ENCODE results near the gene CD300LG.

Gene CD300LG

DNA sequence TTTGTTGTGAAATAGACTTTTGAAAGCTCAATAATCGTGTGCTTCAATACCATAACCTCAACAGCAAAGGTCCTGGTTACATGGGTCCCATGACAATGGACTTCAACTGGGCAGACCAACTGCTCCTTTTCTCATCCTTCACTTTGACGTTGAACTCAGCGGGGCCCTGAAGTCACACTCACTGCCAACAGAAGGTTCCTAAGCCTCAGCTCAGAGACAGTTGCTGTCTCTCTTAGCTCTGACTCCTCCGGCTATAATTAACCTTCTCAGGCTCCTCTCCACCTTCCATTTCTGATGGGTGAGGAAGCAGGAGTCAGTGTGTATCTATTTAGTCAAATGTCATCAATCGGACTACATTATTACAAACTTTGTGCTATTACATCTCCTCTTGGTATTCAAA is 37.9 kb upstream of the CD300LG start:
- no peak for FAIRE-seq
- no peak for DNase-seq (ENCODE audit: insufficient read length, low spot score)
- TF ChIP-seq, protein P1, sequence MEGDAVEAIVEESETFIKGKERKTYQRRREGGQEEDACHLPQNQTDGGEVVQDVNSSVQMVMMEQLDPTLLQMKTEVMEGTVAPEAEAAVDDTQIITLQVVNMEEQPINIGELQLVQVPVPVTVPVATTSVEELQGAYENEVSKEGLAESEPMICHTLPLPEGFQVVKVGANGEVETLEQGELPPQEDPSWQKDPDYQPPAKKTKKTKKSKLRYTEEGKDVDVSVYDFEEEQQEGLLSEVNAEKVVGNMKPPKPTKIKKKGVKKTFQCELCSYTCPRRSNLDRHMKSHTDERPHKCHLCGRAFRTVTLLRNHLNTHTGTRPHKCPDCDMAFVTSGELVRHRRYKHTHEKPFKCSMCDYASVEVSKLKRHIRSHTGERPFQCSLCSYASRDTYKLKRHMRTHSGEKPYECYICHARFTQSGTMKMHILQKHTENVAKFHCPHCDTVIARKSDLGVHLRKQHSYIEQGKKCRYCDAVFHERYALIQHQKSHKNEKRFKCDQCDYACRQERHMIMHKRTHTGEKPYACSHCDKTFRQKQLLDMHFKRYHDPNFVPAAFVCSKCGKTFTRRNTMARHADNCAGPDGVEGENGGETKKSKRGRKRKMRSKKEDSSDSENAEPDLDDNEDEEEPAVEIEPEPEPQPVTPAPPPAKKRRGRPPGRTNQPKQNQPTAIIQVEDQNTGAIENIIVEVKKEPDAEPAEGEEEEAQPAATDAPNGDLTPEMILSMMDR (IDR thresholded peaks at IDR 0.05; ENCODE audit: insufficient read depth, missing control alignments): no peak

DNA sequence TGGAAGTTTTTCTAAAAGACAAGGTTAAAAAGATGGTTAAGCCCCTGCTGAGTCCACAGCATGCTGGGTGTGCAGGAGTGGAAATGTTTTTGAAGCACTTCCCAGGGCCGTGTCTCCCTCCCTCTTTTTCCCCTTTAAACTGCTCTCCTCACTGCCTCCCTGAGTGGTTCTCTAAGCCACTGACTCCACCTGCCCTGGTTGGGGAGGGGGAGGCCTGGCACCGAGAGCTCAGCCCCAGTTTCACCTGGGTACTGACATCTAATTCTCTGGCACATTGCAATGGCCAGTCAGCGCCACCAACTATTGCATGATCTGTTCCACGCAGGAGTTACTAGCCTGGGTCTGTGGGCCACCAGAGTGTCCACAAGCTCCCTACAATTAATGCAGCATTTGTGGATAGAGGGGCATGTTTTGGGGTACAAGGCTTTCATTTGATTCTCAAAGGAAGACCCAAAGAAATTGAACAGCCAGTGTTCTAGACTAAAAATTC is 36.7 kb upstream of the CD300LG start:
- no peak for FAIRE-seq
- DNase-seq (ENCODE audit: insufficient read length, low spot score): no peak
- TF ChIP-seq, protein P1 (IDR thresholded peaks at IDR 0.05; ENCODE audit: insufficient read depth, missing control alignments): no peak

GRCh38 chr17:43810823-43811222 is 36.2 kb upstream of the CD300LG start:
- TF ChIP-seq, protein P1 (IDR thresholded peaks at IDR 0.05; ENCODE audit: insufficient read depth, missing control alignments): no peak
- DNase-seq (ENCODE audit: insufficient read length, low spot score): no peak
- no peak for FAIRE-seq

DNA sequence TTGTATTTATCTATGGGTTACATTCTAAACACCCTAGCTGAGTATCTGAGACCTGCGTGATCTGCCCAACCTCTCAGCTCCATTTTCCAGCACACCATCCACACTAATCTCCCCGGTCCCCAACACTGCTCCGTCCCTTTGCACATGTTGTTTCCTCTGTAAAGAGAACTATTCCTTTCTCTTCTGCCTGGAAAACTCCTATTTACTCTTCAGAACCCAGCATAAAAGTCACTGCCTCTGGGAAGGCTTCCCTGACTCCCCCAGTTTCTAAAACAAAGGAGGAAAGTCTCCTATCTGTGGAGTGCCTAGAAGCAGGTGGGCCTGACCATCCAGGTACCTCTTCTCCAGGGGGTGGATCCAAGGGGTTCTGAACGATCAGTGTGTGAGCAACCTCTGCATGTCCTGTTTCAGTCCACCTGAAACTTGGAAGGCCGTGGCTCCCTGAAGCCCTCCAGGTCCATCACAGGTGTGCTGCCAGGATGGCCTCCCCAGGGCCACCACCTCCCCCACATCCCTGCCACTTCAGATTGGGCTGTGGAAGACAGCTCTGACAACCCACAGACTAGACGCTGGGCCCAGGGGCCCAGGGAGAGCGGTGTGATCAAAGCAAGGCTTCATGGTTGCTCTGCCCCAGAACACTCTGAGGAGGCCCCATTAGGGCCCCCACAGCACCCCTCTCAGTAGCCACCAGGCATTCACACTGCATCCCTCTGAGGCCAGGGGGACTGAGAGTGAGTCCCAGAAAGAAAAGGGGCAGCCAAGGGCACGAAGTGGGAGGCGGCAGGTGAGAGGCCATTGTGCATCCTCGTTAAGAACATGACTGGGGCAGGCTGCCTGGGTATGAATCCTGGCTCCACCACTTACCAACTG is 34.3 kb upstream of the CD300LG start:
- no peak for DNase-seq (ENCODE audit: insufficient read length, low spot score)
- TF ChIP-seq, protein P1 (IDR thresholded peaks at IDR 0.05; ENCODE audit: insufficient read depth, missing control alignments): no peak
- no peak for FAIRE-seq

GRCh38 chr17:43813386-43813785 is 33.6 kb upstream of the CD300LG start:
- TF ChIP-seq, protein P1 (IDR thresholded peaks at IDR 0.05; ENCODE audit: insufficient read depth, missing control alignments): no peak
- no peak for DNase-seq (ENCODE audit: insufficient read length, low spot score)
- no peak for FAIRE-seq

DNA sequence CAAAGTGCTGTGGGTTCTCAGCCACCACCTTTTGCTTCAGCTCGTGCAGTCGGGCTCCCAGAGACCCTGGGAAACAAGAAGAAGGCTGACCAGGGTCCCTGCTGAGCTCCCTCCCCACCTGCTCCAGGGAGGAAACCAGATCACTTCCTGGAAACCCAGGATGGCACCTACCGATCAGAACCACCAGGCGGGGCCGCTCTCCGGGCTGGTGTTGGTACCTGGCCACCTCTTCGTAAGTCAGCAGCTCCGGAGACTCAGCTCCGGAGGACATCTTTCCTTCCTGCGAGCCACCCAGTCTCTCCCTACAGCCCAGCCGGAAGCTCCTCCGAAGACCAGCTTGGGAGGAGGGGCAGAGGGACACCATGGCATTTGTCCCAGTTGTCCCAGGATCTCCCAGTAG is 33.0 kb upstream of the CD300LG start:
- TF ChIP-seq, protein P1 (IDR thresholded peaks at IDR 0.05; ENCODE audit: insufficient read depth, missing control alignments): no peak
- FAIRE-seq (no peak), DNase-seq (ENCODE audit: insufficient read length, low spot score) (no peak)

DNA sequence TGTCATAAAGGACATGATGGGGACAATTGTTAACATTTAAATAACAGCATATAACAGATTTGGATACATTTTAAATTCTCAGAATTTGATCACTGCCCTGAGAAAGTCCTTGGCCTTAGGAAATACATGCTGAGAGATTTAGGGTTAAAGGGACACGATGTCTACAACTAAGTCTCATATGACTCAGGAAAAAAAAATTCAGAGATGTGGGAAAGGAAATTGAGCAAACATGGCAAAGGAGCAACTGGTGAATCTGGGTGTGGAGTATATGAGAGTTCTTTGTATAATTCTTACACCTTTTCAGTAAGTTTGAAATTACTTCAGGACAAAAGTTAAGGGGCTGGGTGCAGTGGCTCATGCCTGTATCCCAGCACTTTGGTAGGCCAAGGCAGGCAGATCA is 32.3 kb upstream of the CD300LG start:
- FAIRE-seq (no peak), DNase-seq (ENCODE audit: insufficient read length, low spot score) (no peak)
- TF ChIP-seq, protein P1 (IDR thresholded peaks at IDR 0.05; ENCODE audit: insufficient read depth, missing control alignments): no peak
